ENCODE measurements around the gene CYP4V2. TPM values are rescaled to one million over a fixed set of nuclear protein-coding genes. Genes with fewer than 3 reads are reported as not detected.

Gene CYP4V2
- total RNA-seq, 4 donors from 2014 or later: 36.6 to 66.9 (median 48.2) TPM

DNA sequence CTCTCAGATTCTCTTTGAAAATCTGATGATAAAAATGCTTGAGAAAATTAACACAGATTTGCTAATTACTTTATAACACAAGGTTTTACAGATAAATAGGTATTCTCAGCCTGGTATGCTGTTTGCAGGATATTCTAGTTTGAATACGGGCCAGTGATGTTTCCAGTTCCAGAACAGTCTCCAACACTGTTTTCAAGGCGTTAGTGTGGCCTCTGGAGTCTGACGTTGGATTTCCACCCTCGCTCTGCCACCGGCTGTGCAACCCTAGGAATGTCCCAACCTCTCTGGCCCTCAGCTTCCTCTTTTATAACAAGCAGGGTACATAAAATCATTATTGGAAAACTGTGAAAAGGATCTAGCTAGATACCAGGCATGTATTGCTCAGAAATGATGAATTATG lies 23.8 kb upstream of the CYP4V2 start:
- no peaks in the 10 kb centered on the region for H3K36me3 ChIP-seq
- TF ChIP-seq POLR2A (IDR thresholded peaks at IDR 0.05): no peak
- TF ChIP-seq, protein P1, sequence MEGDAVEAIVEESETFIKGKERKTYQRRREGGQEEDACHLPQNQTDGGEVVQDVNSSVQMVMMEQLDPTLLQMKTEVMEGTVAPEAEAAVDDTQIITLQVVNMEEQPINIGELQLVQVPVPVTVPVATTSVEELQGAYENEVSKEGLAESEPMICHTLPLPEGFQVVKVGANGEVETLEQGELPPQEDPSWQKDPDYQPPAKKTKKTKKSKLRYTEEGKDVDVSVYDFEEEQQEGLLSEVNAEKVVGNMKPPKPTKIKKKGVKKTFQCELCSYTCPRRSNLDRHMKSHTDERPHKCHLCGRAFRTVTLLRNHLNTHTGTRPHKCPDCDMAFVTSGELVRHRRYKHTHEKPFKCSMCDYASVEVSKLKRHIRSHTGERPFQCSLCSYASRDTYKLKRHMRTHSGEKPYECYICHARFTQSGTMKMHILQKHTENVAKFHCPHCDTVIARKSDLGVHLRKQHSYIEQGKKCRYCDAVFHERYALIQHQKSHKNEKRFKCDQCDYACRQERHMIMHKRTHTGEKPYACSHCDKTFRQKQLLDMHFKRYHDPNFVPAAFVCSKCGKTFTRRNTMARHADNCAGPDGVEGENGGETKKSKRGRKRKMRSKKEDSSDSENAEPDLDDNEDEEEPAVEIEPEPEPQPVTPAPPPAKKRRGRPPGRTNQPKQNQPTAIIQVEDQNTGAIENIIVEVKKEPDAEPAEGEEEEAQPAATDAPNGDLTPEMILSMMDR (IDR thresholded peaks at IDR 0.05): no peak
- H3K4me1 ChIP-seq: peaks cover 0 to 8% of the 10 kb centered on the region in 2 donors
- intact Hi-C loops (cut with DNase I): no loop called here
- no peak overlapping the region for H3K27ac ChIP-seq
- H3K4me3 ChIP-seq (replicated peaks in 1 of 3): no peak overlapping the region
- DNase-seq: no peak
- no peaks in the 10 kb centered on the region for H3K27me3 ChIP-seq
- no peaks in the 10 kb centered on the region for H3K9me3 ChIP-seq
- 89 to 96% methylated on average over 5 of the region's 5 CpGs for whole genome bisulfite sequencing, 2 donors

DNA sequence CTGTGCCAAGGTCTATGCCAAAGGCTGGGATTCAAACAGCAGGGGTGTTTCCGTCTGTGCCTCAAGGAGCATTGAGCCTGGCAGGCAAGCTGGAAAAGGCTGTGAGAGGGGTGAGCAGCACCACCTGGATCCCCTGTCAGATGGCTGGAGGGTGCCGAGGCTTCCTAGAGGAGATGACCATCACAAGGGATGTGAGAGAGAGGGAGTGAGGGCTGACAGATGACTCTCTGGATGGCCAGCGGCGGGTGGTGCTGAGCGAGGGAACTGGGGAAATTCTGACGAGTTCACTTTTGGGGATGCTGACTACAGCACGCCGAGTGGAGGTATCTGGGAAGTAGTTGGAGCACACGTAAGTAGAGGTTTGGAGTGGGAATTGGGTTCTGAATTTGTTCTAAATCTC lies 22.6 kb upstream of the CYP4V2 start:
- 96% methylated on average over 9 of the region's 9 CpGs for WGBS, 2 donors
- H3K27me3 ChIP-seq: no peaks in the 10 kb centered on the region
- H3K36me3 ChIP-seq: no peaks in the 10 kb centered on the region
- intact Hi-C loops (cut with DNase I): no loop called here
- H3K4me1 ChIP-seq: peaks cover 0 to 8% of the 10 kb centered on the region in 2 donors
- H3K27ac ChIP-seq: no peak overlapping the region
- no peak for DNase-seq
- no peak for TF ChIP-seq POLR2A (IDR thresholded peaks at IDR 0.05)
- TF ChIP-seq, protein P1 (IDR thresholded peaks at IDR 0.05): no peak
- no peaks in the 10 kb centered on the region for H3K9me3 ChIP-seq
- H3K4me3 ChIP-seq (replicated peaks in 1 of 3): no peak overlapping the region

DNA sequence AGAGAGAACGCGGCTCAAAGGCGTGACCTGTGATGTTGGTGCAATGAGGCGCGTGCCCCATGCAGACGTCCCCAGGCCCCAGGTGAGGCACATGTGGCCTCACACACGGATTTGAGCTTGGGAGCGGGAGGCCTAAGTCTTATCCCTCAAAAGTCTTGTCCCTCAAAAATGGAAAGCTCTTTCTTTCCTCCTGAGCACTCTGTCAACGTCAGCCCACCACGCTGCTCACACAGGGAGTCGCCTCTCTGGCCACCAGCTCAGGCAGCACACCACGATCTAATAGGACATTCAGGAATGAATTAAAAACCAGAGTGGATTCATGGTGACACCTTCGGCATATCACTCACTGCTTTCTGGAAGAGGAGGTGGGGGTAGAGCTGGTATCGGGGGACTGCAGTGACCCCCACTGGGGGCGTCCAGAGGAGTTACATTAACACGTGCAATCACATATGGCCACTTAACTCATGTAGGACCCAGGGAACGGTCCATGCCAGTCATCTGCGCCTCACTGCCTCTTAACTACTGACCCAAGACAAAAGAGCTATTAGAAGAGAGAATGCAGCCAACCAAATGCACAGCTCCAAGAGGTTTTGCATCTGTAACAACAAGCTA lies 21.9 kb upstream of the CYP4V2 start:
- 73 to 80% methylated on average over 18 of the region's 18 CpGs for WGBS, 2 donors
- Histone ChIP-seq H3K9me3 (no peaks in the 10 kb centered on the region), H3K36me3 (no peaks in the 10 kb centered on the region), H3K27me3 (no peaks in the 10 kb centered on the region), H3K27ac (no peak overlapping the region), H3K4me1 (peaks cover 0 to 8% of the 10 kb centered on the region in 2 donors), H3K4me3 (replicated peaks in 1 of 3) (no peak overlapping the region)
- intact Hi-C loops (cut with DNase I): no loop called here
- no peak for TF ChIP-seq POLR2A (IDR thresholded peaks at IDR 0.05)
- TF ChIP-seq, protein P1 (IDR thresholded peaks at IDR 0.05): no peak
- peak; percentile 42 to 46 for DNase-seq

DNA sequence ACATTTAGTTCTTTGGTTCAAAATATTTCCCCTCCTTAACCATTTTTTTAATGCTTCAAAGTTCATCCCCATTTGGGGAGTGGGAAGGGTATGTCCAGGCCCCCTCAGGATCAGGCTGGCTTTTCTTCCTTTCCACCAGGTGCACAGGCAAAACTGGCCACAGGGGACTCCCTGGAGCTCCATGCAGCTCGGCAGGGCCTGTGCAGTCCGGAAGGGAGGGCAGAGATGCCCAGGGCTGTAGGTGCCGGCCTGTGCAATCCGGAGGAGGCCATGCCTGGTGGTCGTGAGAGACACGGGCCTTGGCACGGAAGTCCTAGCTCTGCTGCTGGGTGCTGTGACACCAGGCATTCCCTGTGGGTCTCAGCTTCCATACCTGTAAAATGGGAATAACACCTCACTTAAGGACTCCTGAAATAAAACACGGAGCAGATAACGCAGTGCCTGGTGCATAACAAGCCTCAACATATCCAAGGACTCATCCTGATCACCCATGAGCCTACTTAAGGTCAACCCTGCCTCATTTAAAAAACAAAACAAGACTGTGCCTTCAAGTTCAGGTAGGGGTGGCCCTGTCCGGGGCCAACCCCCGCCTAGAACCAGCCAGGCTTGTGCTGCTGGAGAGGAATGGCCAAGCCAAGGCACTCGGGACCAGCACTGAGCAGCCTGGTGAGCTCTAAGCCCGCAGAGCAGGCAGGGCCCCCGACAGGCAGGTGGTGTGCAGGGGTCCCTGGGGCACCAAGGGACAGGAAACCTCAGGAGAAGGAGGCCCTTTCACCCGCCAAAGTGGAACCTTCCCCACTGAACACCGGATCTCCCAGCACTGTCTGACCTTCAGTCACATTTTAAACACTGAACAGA lies 21.2 kb upstream of the CYP4V2 start:
- 69 to 82% methylated on average over 14 of the region's 16 CpGs for WGBS, 2 donors
- Histone ChIP-seq H3K27me3 (no peaks in the 10 kb centered on the region), H3K4me3 (replicated peaks in 1 of 3) (no peak overlapping the region), H3K27ac (no peak overlapping the region), H3K4me1 (peaks cover 0 to 8% of the 10 kb centered on the region in 2 donors), H3K9me3 (no peaks in the 10 kb centered on the region), H3K36me3 (no peaks in the 10 kb centered on the region)
- intact Hi-C loops (cut with DNase I): no loop called here
- DNase-seq: peak; percentile 29 to 40
- no peak for TF ChIP-seq POLR2A (IDR thresholded peaks at IDR 0.05)
- TF ChIP-seq, protein P1 (IDR thresholded peaks at IDR 0.05): peak in 3 of 6 experiments; percentile 29 to 40 (median 38)

DNA sequence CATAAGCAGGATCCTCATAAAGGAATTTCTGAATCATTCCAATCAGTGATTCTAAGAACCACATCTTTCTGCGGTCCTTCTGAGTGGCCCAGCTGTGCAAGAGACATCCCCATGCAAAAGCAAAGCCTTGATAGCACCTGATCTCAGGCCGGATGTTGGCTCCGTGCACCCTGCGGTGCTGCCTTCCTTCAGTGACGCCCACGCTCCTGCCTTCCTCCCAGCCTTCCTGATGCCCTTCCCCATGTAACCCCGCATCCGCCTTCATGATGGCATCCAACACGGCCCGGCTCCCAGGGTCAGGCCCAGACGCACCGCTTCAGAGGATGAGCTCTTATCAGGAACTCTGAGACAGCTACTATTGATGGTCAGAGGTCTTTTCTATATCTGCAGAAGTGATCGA lies 20.4 kb upstream of the CYP4V2 start:
- Histone ChIP-seq H3K27me3 (no peaks in the 10 kb centered on the region), H3K27ac (no peak overlapping the region), H3K4me3 (replicated peaks in 1 of 3) (no peak overlapping the region), H3K36me3 (no peaks in the 10 kb centered on the region), H3K4me1 (peaks cover 0 to 8% of the 10 kb centered on the region in 2 donors), H3K9me3 (no peaks in the 10 kb centered on the region)
- 90 to 92% methylated on average over 13 of the region's 13 CpGs for WGBS, 2 donors
- intact Hi-C loops (cut with DNase I): no loop called here
- no peak for DNase-seq
- no peak for TF ChIP-seq POLR2A (IDR thresholded peaks at IDR 0.05)
- TF ChIP-seq, protein P1 (IDR thresholded peaks at IDR 0.05): no peak
